Fibroblast of the conjunctiva (primary cell): ENCODE measurements around the gene TXNDC15.
A peak's percentile ranks its signal among the peaks of the same experiment; 100 is the strongest.
"Not testable (repeated sequence)": the region's sequence is repeated elsewhere in the genome, so short reads cannot be mapped to it uniquely, and the experiment has no call there.

Experiments used
- DNase-seq: peaks from one replicate; pipeline ENCODE4 v3.0.0-alpha.2; 2010; ENCODE audit warnings: low read depth

Gene TXNDC15

DNA sequence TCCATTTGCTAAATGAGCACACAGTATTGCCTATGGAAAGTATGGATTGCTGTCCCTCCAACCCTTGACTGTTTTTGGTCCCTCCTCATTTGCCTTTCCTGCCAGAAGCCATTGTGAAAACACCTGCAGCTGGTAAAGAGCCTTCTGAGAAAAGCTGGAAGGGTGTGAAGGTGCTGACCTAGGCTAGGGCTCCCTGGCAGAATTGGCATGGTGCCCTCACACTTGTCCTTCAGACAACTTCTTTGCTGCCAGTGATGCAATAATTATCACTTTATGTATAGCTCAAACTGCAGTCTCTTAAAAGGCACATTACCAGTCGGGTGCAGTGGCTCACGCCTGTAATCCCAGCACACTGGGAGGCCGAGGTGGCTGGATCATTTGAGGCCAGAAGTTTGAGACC is 4.2 kb downstream of the TXNDC15 start:
- no peak for DNase-seq

- no peak for DNase-seq
Observed at GRCh38 chr5:134879456-134879855, 5.3 kb downstream of the TXNDC15 start.

DNA sequence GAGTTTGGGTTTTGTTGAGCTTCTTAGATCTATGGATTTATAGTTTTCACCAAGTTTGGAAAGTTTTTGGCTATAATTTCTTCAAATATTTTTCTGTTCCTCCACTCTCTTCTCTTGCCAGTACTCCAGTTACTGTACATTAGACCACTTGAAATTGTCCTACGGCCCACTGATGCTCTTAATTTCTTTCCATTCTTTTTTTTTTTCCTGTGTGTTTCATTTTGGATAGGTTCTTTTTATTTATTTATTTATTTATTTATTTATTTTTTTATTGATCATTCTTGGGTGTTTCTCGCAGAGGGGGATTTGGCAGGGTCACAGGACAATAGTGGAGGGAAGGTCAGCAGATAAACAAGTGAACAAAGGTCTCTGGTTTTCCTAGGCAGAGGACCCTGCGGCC is 6.8 kb downstream of the TXNDC15 start:
- DNase-seq = not testable (repeated sequence)

DNA sequence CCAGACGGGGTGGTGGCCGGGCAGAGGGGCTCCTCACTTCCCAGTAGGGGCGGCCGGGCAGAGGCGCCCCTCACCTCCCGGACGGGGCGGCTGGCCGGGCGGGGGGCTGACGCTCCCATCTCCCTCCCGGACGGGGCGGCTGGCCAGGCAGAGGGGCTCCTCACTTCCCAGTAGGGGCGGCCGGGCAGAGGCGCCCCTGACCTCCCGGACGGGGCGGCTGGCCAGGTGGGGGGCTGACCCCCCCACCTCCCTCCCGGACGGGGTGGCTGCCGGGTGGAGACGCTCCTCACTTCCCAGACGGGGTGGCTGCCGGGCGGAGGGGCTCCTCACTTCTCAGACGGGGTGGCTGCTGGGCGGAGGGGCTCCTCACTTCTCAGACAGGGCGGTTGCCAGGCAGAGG is 7.5 kb downstream of the TXNDC15 start:
- DNase-seq = not testable (repeated sequence)

GRCh38 chr5:134887593-134888159 is 13.5 kb downstream of the TXNDC15 start:
- DNase-seq = no peak

- no peak for DNase-seq
Observed at GRCh38 chr5:134889335-134889734, 15.2 kb downstream of the TXNDC15 start.

GRCh38 chr5:134891473-134891872 is 17.3 kb downstream of the TXNDC15 start:
- no peak for DNase-seq

DNA sequence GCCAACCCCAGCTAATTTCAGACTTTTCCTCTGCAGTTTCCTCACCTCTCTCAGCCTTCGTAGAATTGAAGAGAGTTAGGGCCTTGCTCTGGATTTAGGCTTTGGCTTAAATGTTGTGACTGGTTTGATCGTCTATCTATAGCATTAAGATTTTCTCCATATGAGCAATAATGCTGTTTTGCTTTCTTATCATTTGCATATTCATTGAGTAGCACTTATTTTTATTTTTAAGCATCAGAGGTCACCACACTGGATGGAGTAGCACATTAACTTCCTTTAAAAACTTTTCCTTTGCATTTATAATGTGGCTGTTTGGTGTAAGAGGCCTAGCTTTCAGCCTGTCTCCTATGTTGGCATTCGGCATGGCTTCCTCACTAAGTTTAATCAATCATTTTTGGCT is 18.1 kb downstream of the TXNDC15 start:
- DNase-seq = no peak

GRCh38 chr5:134892926-134893325 is 18.8 kb downstream of the TXNDC15 start:
- no peak for DNase-seq

- DNase-seq = no peak
Observed at GRCh38 chr5:134893748-134894505, 19.8 kb downstream of the TXNDC15 start.

DNA sequence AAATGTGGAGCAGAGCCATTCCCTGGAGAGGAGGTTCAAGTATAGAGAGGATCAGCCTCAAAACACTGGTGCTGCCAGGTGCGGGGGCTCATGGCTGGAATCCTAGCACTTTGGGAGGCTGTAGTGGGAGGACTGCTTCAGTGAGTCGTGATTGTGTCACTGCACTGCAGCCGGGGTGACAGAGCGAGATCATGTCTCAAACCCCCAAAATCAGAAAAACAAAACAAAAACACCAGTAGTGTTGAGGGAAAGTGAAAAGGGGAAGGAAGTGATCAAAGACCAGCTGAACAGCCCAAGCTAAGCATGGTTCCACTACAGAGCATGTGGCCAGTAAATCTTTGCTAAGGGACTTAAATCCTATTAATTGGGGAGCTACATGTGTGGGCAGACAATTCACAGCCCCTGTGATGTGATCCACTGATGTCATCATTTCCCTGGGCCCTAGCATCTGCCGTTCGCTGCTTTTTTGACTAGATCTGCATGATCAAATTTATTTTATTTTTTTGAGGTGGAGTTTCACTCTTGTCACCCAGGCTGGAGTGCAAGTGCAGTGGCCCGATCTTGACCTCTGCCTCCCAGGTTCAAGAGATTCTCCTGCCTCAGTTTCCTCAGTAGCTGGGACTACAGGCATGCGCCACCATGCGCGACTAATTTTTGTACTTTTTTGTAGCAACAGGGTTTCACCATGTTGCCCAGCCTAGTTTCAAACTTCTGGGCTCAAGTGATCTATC is 28.1 kb downstream of the TXNDC15 start:
- DNase-seq = no peak

DNA sequence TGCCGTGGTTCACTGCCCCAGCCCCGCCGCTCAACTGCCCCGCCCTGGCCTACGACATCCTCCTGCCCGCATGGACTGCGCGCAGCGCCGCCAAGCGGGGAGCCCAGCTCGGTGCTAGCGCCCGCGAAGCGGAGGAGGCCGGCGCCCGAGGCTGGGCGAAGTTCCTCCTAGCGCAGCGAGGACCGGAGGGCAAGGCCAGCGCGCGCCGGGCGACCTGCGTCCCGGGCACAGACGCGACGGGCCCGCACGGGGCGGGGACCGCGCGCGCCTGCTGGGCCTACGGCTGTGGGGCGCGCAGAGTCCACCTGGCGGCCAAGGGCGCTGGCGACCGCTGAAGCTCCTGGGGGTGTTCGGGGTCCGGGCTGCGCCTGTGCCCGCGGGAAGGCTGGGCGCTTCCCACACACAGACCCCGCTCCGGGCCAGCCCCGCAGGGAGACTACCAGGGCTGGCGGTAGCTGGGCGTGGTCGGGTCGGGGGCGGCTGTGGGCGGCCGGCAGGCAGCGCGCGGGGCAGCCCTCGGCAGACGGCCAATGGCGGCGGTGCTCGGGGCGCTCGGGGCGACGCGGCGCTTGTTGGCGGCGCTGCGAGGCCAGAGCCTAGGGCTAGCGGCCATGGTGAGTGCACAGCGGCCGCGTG is 30.6 kb downstream of the TXNDC15 start, which contains the start of gene PCBD2:
Gene PCBD2 (plus strand): TSS at position 522 of the 636 bp plus-strand sequence. CDS start 9 bp downstream, at position 531.
- DNase-seq = peak; percentile 86

- DNase-seq = peak; percentile 68
Observed at GRCh38 chr5:134905246-134905996, 31.2 kb downstream of the TXNDC15 start.

- no peak for DNase-seq
Observed at GRCh38 chr5:134906811-134907210, 32.6 kb downstream of the TXNDC15 start.

DNA sequence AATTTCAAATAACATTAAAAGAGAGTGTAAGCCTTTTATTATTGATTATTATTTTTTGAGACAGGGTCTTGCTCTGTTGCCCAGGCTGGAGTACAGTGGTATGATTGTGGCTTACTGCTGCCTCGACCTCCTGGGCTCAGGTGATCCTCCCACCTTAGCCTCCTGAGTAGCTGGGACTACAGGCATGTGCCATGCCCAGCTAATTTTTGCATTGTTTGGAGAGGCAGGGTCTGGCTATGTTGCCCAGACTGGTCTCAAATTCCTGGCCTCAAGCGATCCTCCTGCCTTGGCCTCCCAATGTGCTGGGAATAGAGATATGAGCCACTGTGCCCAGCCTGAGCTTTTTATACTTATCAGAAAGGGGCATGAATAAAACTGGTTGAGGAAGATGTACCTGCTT is 36.6 kb downstream of the TXNDC15 start:
- not testable (repeated sequence) for DNase-seq

GRCh38 chr5:134911285-134912206 is 37.4 kb downstream of the TXNDC15 start:
- no peak for DNase-seq

DNA sequence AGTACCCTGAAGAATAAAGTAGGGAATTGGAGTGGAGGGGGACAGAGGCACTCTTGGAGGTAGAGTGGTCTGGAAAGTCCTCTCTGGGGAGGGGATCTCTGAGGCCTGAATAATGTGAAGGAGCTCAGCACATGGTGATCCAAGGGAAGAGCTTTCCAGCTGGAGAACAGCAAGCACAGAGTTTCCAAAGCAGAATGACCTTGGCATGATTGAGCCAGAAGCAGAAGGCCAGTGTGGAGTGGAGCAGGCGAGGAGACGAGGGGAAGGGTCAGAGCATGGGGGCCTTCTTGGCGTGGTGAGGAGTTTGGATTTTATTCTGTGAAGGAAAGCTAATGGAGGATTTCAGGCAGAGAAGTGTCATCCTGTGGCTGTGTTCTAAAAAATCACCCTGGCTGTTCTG is 39.1 kb downstream of the TXNDC15 start:
- DNase-seq = no peak

DNA sequence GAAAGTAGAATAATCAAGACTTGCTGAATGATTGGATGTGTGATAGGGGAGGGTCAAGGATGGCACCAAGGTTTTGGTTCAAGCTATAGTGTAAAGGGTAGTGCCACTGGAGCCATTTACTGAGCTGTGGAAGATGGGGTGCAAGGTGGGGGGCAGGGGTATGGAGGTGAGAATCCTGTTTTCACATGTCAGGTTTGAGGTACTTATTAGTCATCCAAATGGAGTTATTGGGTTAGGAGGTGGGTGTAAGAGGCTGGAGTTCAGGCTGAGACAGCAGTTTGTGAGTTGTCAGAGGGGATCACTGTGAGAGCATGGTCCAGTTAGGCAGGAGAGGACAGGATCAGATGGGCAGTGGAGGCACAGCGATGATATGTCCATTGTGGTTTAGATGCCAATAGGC is 39.6 kb downstream of the TXNDC15 start:
- no peak for DNase-seq

- no peak for DNase-seq
Observed at GRCh38 chr5:134917070-134917815, 43.1 kb downstream of the TXNDC15 start.

DNA sequence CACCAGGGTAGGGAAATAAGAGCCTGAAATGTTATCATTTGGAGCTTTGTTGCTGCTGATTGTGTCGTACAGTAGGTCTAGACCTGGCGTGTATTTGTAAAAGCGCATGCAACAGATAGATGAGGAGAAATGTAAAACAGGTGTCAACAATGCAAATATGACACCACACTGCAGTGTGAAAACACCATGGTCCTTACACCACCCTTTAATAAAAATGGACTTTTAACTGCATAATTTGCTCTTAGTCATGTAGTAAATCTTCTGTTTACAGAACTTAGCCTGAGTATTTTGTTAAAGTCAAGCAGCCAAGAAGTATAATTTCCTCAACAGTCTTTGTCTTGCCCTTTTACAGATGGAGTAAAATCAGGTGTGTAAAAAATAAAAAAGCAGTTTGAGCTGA is 44.7 kb downstream of the TXNDC15 start:
- DNase-seq = no peak
